ENCODE results near the gene VPS13D. TPM values are rescaled to one million over a fixed set of nuclear protein-coding genes. Genes with fewer than 3 reads are reported as not detected.

The VPS13D gene
- total and polyA plus RNA-seq, 2 donors (not counting 3 experiments of a cell fraction or from before 2014, with no cell fraction given), result 13.6 to 48.5 TPM

- CTCF ChIA-PET, result interaction anchor here (1.1 to 1.6 kb wide), 4 partner anchors 8 to 90 kb away, joined by 4 to 9 read pairs (median 4); no protein-coding TSS in a partner anchor
- Histone ChIP-seq H3K36me3 (ENCODE audit: control insufficient read depth in 2 of 2, extremely low read depth in 1 of 2, insufficient read depth in 2 of 2, low read length in 2 of 2) (peaks cover 0 to 7% of the 10 kb centered on the region in 2 experiments), H3K9me1 (replicated peaks; ENCODE audit: control insufficient read depth, extremely low read depth, insufficient read depth, low read length) (no peaks in the 10 kb centered on the region), H3K9ac (replicated peaks; ENCODE audit: extremely low read depth, insufficient read depth, low read length) (no peak overlapping the region), H3K4me2 (ENCODE audit: insufficient read depth, low read length) (no peak overlapping the region), H3K27ac (ENCODE audit: insufficient read depth, low read depth, low read length) (no peak overlapping the region), H4K20me1 (replicated peaks; ENCODE audit: control insufficient read depth, extremely low read depth, insufficient read depth, low read length) (no peaks in the 10 kb centered on the region), H3K4me3 (replicated peaks in 1 of 3; ENCODE audit: insufficient read depth in 1 of 3, low read depth in 1 of 3, low read length in 3 of 3) (no peak overlapping the region), H3K79me2 (ENCODE audit: control insufficient read depth, insufficient read depth, low read length) (no peaks in the 10 kb centered on the region), H3K9me3 (replicated peaks; ENCODE audit: control insufficient read depth, insufficient read depth, low read length) (no peaks in the 10 kb centered on the region), H2AFZ (ENCODE audit: low read depth, low read length) (no peak overlapping the region), H3K4me1 (ENCODE audit: control insufficient read depth, extremely low read depth, insufficient read depth, low read length) (peaks cover 11% of the 10 kb centered on the region), H3K27me3 (ENCODE audit: control insufficient read depth in 2 of 2, insufficient read depth in 2 of 2, low read length in 2 of 2) (no peaks in the 10 kb centered on the region)
- no peak for FAIRE-seq
- POLR2A ChIA-PET, result interaction anchor here (0.5 kb wide), 1 partner anchor 105 kb away, joined by 4 read pairs; no protein-coding TSS in a partner anchor
- no peak for DNase-seq (ENCODE audit: low read depth, low spot score)
- intact Hi-C loops (cut with micrococcal nuclease), result loop anchor here (2.0 to 10.0 kb wide), 3 partner anchors 30 to 106 kb away; no protein-coding TSS in a partner anchor
- dilution Hi-C loops (cut with MboI; ENCODE audit: extremely low pct_ligation_motif_present, low sequenced_read_pairs), result no loop called here
- no TSS peak for BruUV-seq (replicated peaks)
- no peak for TF ChIP-seq MYC (IDR thresholded peaks at IDR 0.05; ENCODE audit: low read depth, low read length)
- no peak for TF ChIP-seq CTCF (IDR thresholded peaks at IDR 0.05; ENCODE audit: extremely low read depth in 1 of 2, insufficient read depth in 1 of 2, low read depth in 1 of 2, low read length in 2 of 2)
- TF ChIP-seq EZH2 (IDR thresholded peaks at IDR 0.05; ENCODE audit: borderline replicate concordance, low read depth, low read length, severe bottlenecking), result no peak
- TF ChIP-seq FOS (IDR thresholded peaks at IDR 0.05; ENCODE audit: borderline replicate concordance, insufficient read depth, low read length), result no peak
- no peak for TF ChIP-seq POLR2A (IDR thresholded peaks at IDR 0.05; ENCODE audit: low read depth, low read length)
- TF ChIP-seq MAX (IDR thresholded peaks at IDR 0.05; ENCODE audit: insufficient read depth, insufficient read length), result no peak
- TF ChIP-seq JUN (IDR thresholded peaks at IDR 0.05; ENCODE audit: borderline replicate concordance, insufficient read depth, insufficient read length, low read depth), result no peak
- TF ChIP-seq GATA2 (IDR thresholded peaks at IDR 0.05; ENCODE audit: insufficient read depth, insufficient read length, low read depth, low read length), result no peak
- no peak for TF ChIP-seq POLR2AphosphoS5 (IDR thresholded peaks at IDR 0.05; ENCODE audit: insufficient read depth, low read depth, low read length)
These were observed 281.3 kb downstream of the VPS13D start for GRCh38 chr1:12511128-12511484.

Data from endothelial cell of umbilical vein (primary cell).